Activated T-helper 2 cell treated with anti-CD3 and anti-CD28 coated beads, Interferon-gamma antibody, Interleukin-2, Interleukin-4, amounts not matched to agents 10 μg/mL and 5 μg/mL and 100 μg/mL, durations not matched to agents 14 hours and 24 hours and 36 hours (primary cell): Measurements from ENCODE around the gene ERICH2. TPM values are rescaled to one million over a fixed set of nuclear protein-coding genes. Genes with fewer than 3 reads are reported as not detected.
"Not testable (repeated sequence)": the region's sequence is repeated elsewhere in the genome, so short reads cannot be mapped to it uniquely, and the experiment has no call there.

Source experiments
- DNase-seq: peaks from one replicate; pipeline ENCODE4 v3.0.0; 2021; ENCODE audit warnings: low spot score
- H3K27ac Mint-ChIP-seq: one replicate; pipeline ENCODE4 v1.8.0; 2021; ENCODE audit warnings: mixed read lengths
- H3K27me3 Mint-ChIP-seq: one replicate; pipeline ENCODE4 v1.8.0; 2021; ENCODE audit warnings: low read depth, mixed read lengths
- H3K36me3 Mint-ChIP-seq: one replicate; pipeline ENCODE4 v1.8.0; 2021; ENCODE audit warnings: low read depth, mixed read lengths
- H3K4me1 Mint-ChIP-seq: one replicate; pipeline ENCODE4 v1.8.0; 2021; ENCODE audit warnings: low read depth, mixed read lengths
- H3K4me3 Mint-ChIP-seq: one replicate; pipeline ENCODE4 v1.8.0; 2021; ENCODE audit warnings: low read depth, mild to moderate bottlenecking, moderate library complexity, mixed read lengths
- H3K9me3 Mint-ChIP-seq: one replicate; pipeline ENCODE4 v1.8.0; 2021; ENCODE audit warnings: mixed read lengths
- intact Hi-C: fragments of 100-400 bp; cut with micrococcal nuclease; formaldehyde crosslinking; loops from one replicate; pipeline ENCODE4 v1.15.1; 2023
- total RNA-seq: library from RNA; stranded (reverse); gene quantifications from 2 replicates; pipeline ENCODE4 v1.2.3, GENCODE V29; 2022

Gene ERICH2
- not detected in 2 replicates for total RNA-seq

- intact Hi-C loops: loop anchor here (2.0 kb wide), 3 partner anchors 45 to 407 kb away; partner anchors contain the start of gene SP5
- H3K9me3 Mint-ChIP-seq: no peaks in the 10 kb centered on the region
- H3K27me3 Mint-ChIP-seq: peaks cover 36% of the 10 kb centered on the region
- H3K36me3 Mint-ChIP-seq: no peaks in the 10 kb centered on the region
- peak within 1 kb of the TSS; percentile 85 for H3K27ac Mint-ChIP-seq
- peak; percentile 34 for DNase-seq
- peak within 1 kb of the TSS; percentile 94 for H3K4me3 Mint-ChIP-seq
- H3K4me1 Mint-ChIP-seq: peaks cover 12% of the 10 kb centered on the region
Observed at GRCh38 chr2:170770008-170770605, at the start of gene ERICH2. Gene ERICH2 (plus strand): TSS chr2:170770378. CDS start chr2:170770682, 304 bp downstream.

- intact Hi-C loops: no loop called here
- no peak overlapping the region for H3K4me3 Mint-ChIP-seq
Observed at GRCh38 chr2:170721678-170722077, 48.5 kb upstream of the ERICH2 start.

GRCh38 chr2:170722301-170722700, 47.9 kb upstream of the ERICH2 start:
- peaks cover 61% of the 10 kb centered on the region for H3K27me3 Mint-ChIP-seq
- intact Hi-C loops: no loop called here
- DNase-seq: no peak
- H3K36me3 Mint-ChIP-seq: no peaks in the 10 kb centered on the region
- no peaks in the 10 kb centered on the region for H3K9me3 Mint-ChIP-seq
- H3K4me3 Mint-ChIP-seq: no peak overlapping the region
- peaks cover 5% of the 10 kb centered on the region for H3K4me1 Mint-ChIP-seq
- no peak overlapping the region for H3K27ac Mint-ChIP-seq

More at GRCh38 chr2:170721678-170722077, 48.5 kb upstream of the ERICH2 start:
- DNase-seq: no peak
- no peak overlapping the region for H3K27ac Mint-ChIP-seq
- peaks cover 59% of the 10 kb centered on the region for H3K27me3 Mint-ChIP-seq
- peaks cover 8% of the 10 kb centered on the region for H3K4me1 Mint-ChIP-seq
- H3K36me3 Mint-ChIP-seq: no peaks in the 10 kb centered on the region
- no peaks in the 10 kb centered on the region for H3K9me3 Mint-ChIP-seq

- H3K36me3 Mint-ChIP-seq: no peaks in the 10 kb centered on the region
- H3K4me3 Mint-ChIP-seq: no peak overlapping the region
- no peaks in the 10 kb centered on the region for H3K9me3 Mint-ChIP-seq
- no peak for DNase-seq
- peaks cover 57% of the 10 kb centered on the region for H3K27me3 Mint-ChIP-seq
- no peak overlapping the region for H3K27ac Mint-ChIP-seq
- H3K4me1 Mint-ChIP-seq: no peaks in the 10 kb centered on the region
- intact Hi-C loops: no loop called here
Observed at GRCh38 chr2:170723446-170723958, 46.7 kb upstream of the ERICH2 start.

- no peaks in the 10 kb centered on the region for H3K4me1 Mint-ChIP-seq
- DNase-seq: no peak
- no peaks in the 10 kb centered on the region for H3K36me3 Mint-ChIP-seq
- no peak overlapping the region for H3K27ac Mint-ChIP-seq
- H3K4me3 Mint-ChIP-seq: no peak overlapping the region
- intact Hi-C loops: no loop called here
- peaks cover 20% of the 10 kb centered on the region for H3K27me3 Mint-ChIP-seq
- no peaks in the 10 kb centered on the region for H3K9me3 Mint-ChIP-seq
Observed at GRCh38 chr2:170733798-170734600, 36.2 kb upstream of the ERICH2 start.

GRCh38 chr2:170734601-170735000, 35.6 kb upstream of the ERICH2 start:
- H3K27ac Mint-ChIP-seq, intact Hi-C loops, H3K4me1 Mint-ChIP-seq, H3K36me3 Mint-ChIP-seq, DNase-seq, H3K4me3 Mint-ChIP-seq, H3K9me3 Mint-ChIP-seq: not testable (repeated sequence)
- H3K27me3 Mint-ChIP-seq: peaks cover 22% of the 10 kb centered on the region

- no peaks in the 10 kb centered on the region for H3K4me1 Mint-ChIP-seq
- H3K27me3 Mint-ChIP-seq: peaks cover 14% of the 10 kb centered on the region
- no peaks in the 10 kb centered on the region for H3K36me3 Mint-ChIP-seq
- H3K9me3 Mint-ChIP-seq: no peaks in the 10 kb centered on the region
- no peak overlapping the region for H3K27ac Mint-ChIP-seq
- DNase-seq: no peak
- intact Hi-C loops: no loop called here
- H3K4me3 Mint-ChIP-seq: no peak overlapping the region
Observed at GRCh38 chr2:170736628-170737027, 33.5 kb upstream of the ERICH2 start.

- peaks cover 13% of the 10 kb centered on the region for H3K27me3 Mint-ChIP-seq
- intact Hi-C loops: no loop called here
- H3K27ac Mint-ChIP-seq: no peak overlapping the region
- no peaks in the 10 kb centered on the region for H3K4me1 Mint-ChIP-seq
- no peaks in the 10 kb centered on the region for H3K36me3 Mint-ChIP-seq
- H3K9me3 Mint-ChIP-seq: no peaks in the 10 kb centered on the region
- no peak for DNase-seq
- no peak overlapping the region for H3K4me3 Mint-ChIP-seq
Observed at GRCh38 chr2:170737406-170737805, 32.8 kb upstream of the ERICH2 start.

GRCh38 chr2:170737821-170738220, 32.4 kb upstream of the ERICH2 start:
- intact Hi-C loops: no loop called here
- Mint-ChIP-seq H3K4me1 (no peaks in the 10 kb centered on the region), H3K9me3 (no peaks in the 10 kb centered on the region), H3K27me3 (peaks cover 11% of the 10 kb centered on the region), H3K27ac (no peak overlapping the region), H3K4me3 (no peak overlapping the region), H3K36me3 (no peaks in the 10 kb centered on the region)
- DNase-seq: no peak

- intact Hi-C loops: no loop called here
- H3K27me3 Mint-ChIP-seq: peaks cover 12% of the 10 kb centered on the region
- H3K36me3 Mint-ChIP-seq: no peaks in the 10 kb centered on the region
- H3K4me3 Mint-ChIP-seq: no peak overlapping the region
- no peaks in the 10 kb centered on the region for H3K9me3 Mint-ChIP-seq
- DNase-seq: no peak
- H3K4me1 Mint-ChIP-seq: no peaks in the 10 kb centered on the region
- no peak overlapping the region for H3K27ac Mint-ChIP-seq
Observed at GRCh38 chr2:170739048-170739447, 31.1 kb upstream of the ERICH2 start.

- Mint-ChIP-seq H3K4me3 (no peak overlapping the region), H3K27ac (no peak overlapping the region), H3K4me1 (no peaks in the 10 kb centered on the region), H3K27me3 (peaks cover 15% of the 10 kb centered on the region), H3K9me3 (no peaks in the 10 kb centered on the region), H3K36me3 (no peaks in the 10 kb centered on the region)
- no peak for DNase-seq
- intact Hi-C loops: no loop called here
Observed at GRCh38 chr2:170739507-170740046, 30.6 kb upstream of the ERICH2 start.

- no peaks in the 10 kb centered on the region for H3K4me1 Mint-ChIP-seq
- H3K27ac Mint-ChIP-seq: no peak overlapping the region
- H3K9me3 Mint-ChIP-seq: no peaks in the 10 kb centered on the region
- DNase-seq: no peak
- H3K27me3 Mint-ChIP-seq: peaks cover 19% of the 10 kb centered on the region
- intact Hi-C loops: no loop called here
- H3K36me3 Mint-ChIP-seq: no peaks in the 10 kb centered on the region
- no peak overlapping the region for H3K4me3 Mint-ChIP-seq
Observed at GRCh38 chr2:170740660-170741059, 29.5 kb upstream of the ERICH2 start.

- Mint-ChIP-seq H3K9me3 (no peaks in the 10 kb centered on the region), H3K4me3 (no peak overlapping the region), H3K27ac (no peak overlapping the region), H3K36me3 (no peaks in the 10 kb centered on the region), H3K27me3 (peaks cover 19% of the 10 kb centered on the region), H3K4me1 (no peaks in the 10 kb centered on the region)
- no peak for DNase-seq
- intact Hi-C loops: no loop called here
Observed at GRCh38 chr2:170742000-170742399, 28.2 kb upstream of the ERICH2 start.
